K562 (cell line): ENCODE data around the gene CARS2. TPM values are rescaled to one million over a fixed set of nuclear protein-coding genes. Genes with fewer than 3 reads are reported as not detected.

Source experiments
- ATAC-seq: fragments of 200-7000 bp; cut with Tn5 transposase; 3 replicates; pipeline ENCODE4 v1.9.1; 2020; ENCODE audit warnings: moderate library complexity
- BruUV-seq: library from RNA; stranded (reverse); fragments of 400-500 nt; replicated peaks from 2 replicates; lab custom pipeline; 2021; lab: Mats Ljungman, UMichigan
- CTCF ChIA-PET: fragments of 300-600 bp; formaldehyde crosslinking; extraction: SDS; loops from one replicate; lab custom pipeline; 2021; ENCODE audit warnings: low intra/inter-chr PET ratio; lab: Yijun Ruan, JAX
- POLR2A ChIA-PET: fragments of 300-600, 350-650 bp; sonication (Branson Sonifier 250); formaldehyde crosslinking; extraction: SDS; loops from one replicate; lab custom pipeline; 2021; ENCODE audit warnings: antibody characterized with exemption, inconsistent platforms; lab: Yijun Ruan, JAX
- DNase-seq, 4 experiments: peaks; one replicate each; pipeline versions ENCODE4 v3.0.0 to v3.0.0-alpha.2; 2011 to 2018; ENCODE audit warnings: low spot score in 3 of 4, mixed read lengths in 3 of 4; ENCODE audit errors: extremely low read depth in 1 of 4
- FAIRE-seq: peaks from 2 replicates; lab custom pipeline; 2011; peaks lifted over from hg19 to GRCh38; lab: Jason Lieb, UNC
- H2AFZ ChIP-seq: 2 replicates; pipeline ENCODE4 v1.6.0; 2011; ENCODE audit warnings: low read depth, low read length, control low read depth, inconsistent platforms
- H3K27ac ChIP-seq: fragments of 200-600 bp; 3 replicates; pipeline ENCODE4 v1.8.0; 2011; ENCODE audit warnings: low read depth, mild to moderate bottlenecking, control low read depth, inconsistent platforms, low read length, moderate library complexity, mixed read lengths; ENCODE audit errors: extremely low read depth
- H3K27me3 ChIP-seq, 2 experiments: fragments of 300-600 bp in 1 of 2; 2 replicates in 1 of 2; 3 replicates in 1 of 2; pipeline versions ENCODE4 v1.6.0 to v1.8.0; 2011; ENCODE audit warnings: inconsistent platforms in 2 of 2, low read length in 2 of 2, mild to moderate bottlenecking in 1 of 2, mixed read lengths in 1 of 2, moderate library complexity in 1 of 2; ENCODE audit not compliant: control insufficient read depth in 2 of 2, insufficient read depth in 2 of 2
- H3K36me3 ChIP-seq: fragments of 300-600 bp; 3 replicates; pipeline ENCODE4 v1.8.0; 2011; ENCODE audit warnings: mild to moderate bottlenecking, low read length, inconsistent platforms; ENCODE audit not compliant: control insufficient read depth, insufficient read depth
- H3K4me1 ChIP-seq, 2 experiments: fragments of 200-600 bp in 1 of 2; replicated peaks in 1 of 2; 2 replicates in 1 of 2; 3 replicates in 1 of 2; pipeline versions ENCODE4 v1.5.1 to v1.8.0; 2011; ENCODE audit warnings: inconsistent platforms in 2 of 2, low read length in 2 of 2, mild to moderate bottlenecking in 1 of 2, mixed read lengths in 1 of 2, moderate library complexity in 1 of 2; ENCODE audit not compliant: control insufficient read depth in 2 of 2, insufficient read depth in 2 of 2
- H3K4me2 ChIP-seq: 2 replicates; pipeline ENCODE4 v1.6.1; 2011; ENCODE audit warnings: low read length, control low read depth, inconsistent platforms, mixed read lengths; ENCODE audit not compliant: insufficient read depth
- H3K4me3 ChIP-seq: fragments of 200-600 bp; sonication (generic), shearing (Covaris generic); 2 replicates; pipeline ENCODE4 v1.5.1; 2016; ENCODE audit warnings: control low read depth, inconsistent platforms
- H3K79me2 ChIP-seq: fragments of 200-600 bp; 3 replicates; pipeline ENCODE4 v1.8.0; 2011; ENCODE audit warnings: low read length, inconsistent platforms; ENCODE audit not compliant: control insufficient read depth, insufficient read depth
- H3K9ac ChIP-seq, 2 experiments: 2 replicates each; pipeline versions ENCODE4 v1.6.0 to v1.6.1; 2011; ENCODE audit warnings: low read depth in 2 of 2, low read length in 2 of 2, control low read depth in 1 of 2, inconsistent platforms in 1 of 2, mild to moderate bottlenecking in 1 of 2, mixed read lengths in 1 of 2; ENCODE audit not compliant: insufficient read depth in 1 of 2
- H3K9me1 ChIP-seq: one replicate; pipeline ENCODE4 v1.6.0; 2011; ENCODE audit warnings: inconsistent platforms, mild to moderate bottlenecking, low read length, moderate library complexity; ENCODE audit not compliant: control insufficient read depth, insufficient read depth
- H3K9me3 ChIP-seq: replicated peaks from 2 replicates; pipeline ENCODE4 v1.5.1; 2011; ENCODE audit warnings: low read depth, low read length, inconsistent platforms; ENCODE audit not compliant: control insufficient read depth, insufficient read depth
- H4K20me1 ChIP-seq: replicated peaks from 2 replicates; pipeline ENCODE4 v1.6.1; 2011; ENCODE audit warnings: low read length, inconsistent platforms, mixed read lengths; ENCODE audit not compliant: control insufficient read depth, insufficient read depth
- CBX5 ChIP-seq: IDR thresholded peaks from 2 replicates; pipeline ENCODE4 v1.6.1; 2014; ENCODE audit warnings: low read depth, borderline replicate concordance
- MEIS2 ChIP-seq: fragments of 450-650 bp; IDR thresholded peaks from 2 replicates; pipeline ENCODE4 v1.6.1; 2014; ENCODE audit warnings: mild to moderate bottlenecking; ENCODE audit not compliant: partially characterized antibody
- RBM25 ChIP-seq: fragments of 200-400 bp; formaldehyde crosslinking; IDR thresholded peaks from 2 replicates; pipeline ENCODE4 v1.6.1; 2018; ENCODE audit warnings: low read length, low read depth, moderate library complexity; ENCODE audit not compliant: severe bottlenecking
- TOE1 ChIP-seq, 2 experiments: fragments of 450-650 bp in 1 of 2; sonication (generic) in 1 of 2; formaldehyde crosslinking in 1 of 2; IDR thresholded peaks; 2 replicates each; pipeline versions ENCODE4 v1.7.1 to v1.8.0; 2016 to 2022; ENCODE audit warnings: borderline replicate concordance in 2 of 2, mild to moderate bottlenecking in 2 of 2, antibody characterized with exemption in 1 of 2, inconsistent platforms in 1 of 2, low read depth in 1 of 2, missing genetic modification reagents in 1 of 2, moderate library complexity in 1 of 2
- WGBS: fragments of 100-300 bp; shearing (Covaris generic); methylation state at CpG from one replicate; pipeline ENCODE4 v1.1.6; 2016; ENCODE audit warnings: low coverage, mixed read lengths; ENCODE audit not compliant: insufficient coverage; ENCODE audit errors: missing lambda C conversion rate; 5-methylcytosine and 5-hydroxymethylcytosine counted together
- in situ Hi-C: fragments of 300-500 bp; cut with MboI; formaldehyde crosslinking; loops from 4 replicates; pipeline ENCODE4 v1.15.0; 2018; ENCODE audit warnings: inconsistent platforms, mixed read lengths
- intact Hi-C: fragments of 100-400 bp; cut with micrococcal nuclease; formaldehyde crosslinking; loops from 2 replicates; pipeline ENCODE4 v1.14.2; 2022
- polyA plus RNA-seq, 8 experiments: library from polyadenylated mRNA; depleted of rRNA in 4 of 8; stranded (reverse) in 5 of 8; unstranded in 3 of 8; fragments of >200 nt; fragmentation: Nextera tagmentation in 2 of 8; fragmentation: Illumina TruSeq in 1 of 8; extraction: Ambion mirVana in 2 of 8; extraction: Trizol in 1 of 8; gene quantifications; 2 replicates each; pipeline versions ENCODE4 v1.2.1 to v1.2.3, GENCODE V29; 2011 to 2014; ENCODE audit warnings: inconsistent platforms in 1 of 8, missing spikeins in 1 of 8
- total RNA-seq, 7 experiments: library from RNA; depleted of rRNA in 6 of 7; stranded (reverse); fragments of >200 nt in 6 of 7; fragmentation: Illumina TruSeq in 2 of 7; extraction: Trizol in 2 of 7; gene quantifications; 2 replicates each; pipeline versions ENCODE4 v1.2.1 to v1.2.3, GENCODE V29; 2011 to 2021; ENCODE audit warnings: low replicate concordance in 1 of 7
- TF ChIP-seq, protein P1 (sequence below), 2 experiments: fragments of 450-650 bp in 1 of 2; IDR thresholded peaks; 2 replicates each; pipeline ENCODE4 v1.6.1; 2011 to 2017; ENCODE audit warnings: low read depth in 2 of 2, antibody characterized with exemption in 1 of 2, borderline replicate concordance in 1 of 2, low read length in 1 of 2, mild to moderate bottlenecking in 1 of 2, mixed read lengths in 1 of 2; ENCODE audit not compliant: control insufficient read depth in 1 of 2
- TF ChIP-seq, protein P2 (sequence below): fragments of 450-650 bp; IDR thresholded peaks from 2 replicates; pipeline ENCODE4 v1.6.1; 2016; ENCODE audit warnings: low read depth, mild to moderate bottlenecking, moderate library complexity

The CARS2 gene
- total and polyA plus RNA-seq, 9 of the 15 experiments (the other 6 are each of a cell fraction or from before 2014, with no cell fraction given) = 1.7 to 37.4 (median 30.5) TPM

DNA sequence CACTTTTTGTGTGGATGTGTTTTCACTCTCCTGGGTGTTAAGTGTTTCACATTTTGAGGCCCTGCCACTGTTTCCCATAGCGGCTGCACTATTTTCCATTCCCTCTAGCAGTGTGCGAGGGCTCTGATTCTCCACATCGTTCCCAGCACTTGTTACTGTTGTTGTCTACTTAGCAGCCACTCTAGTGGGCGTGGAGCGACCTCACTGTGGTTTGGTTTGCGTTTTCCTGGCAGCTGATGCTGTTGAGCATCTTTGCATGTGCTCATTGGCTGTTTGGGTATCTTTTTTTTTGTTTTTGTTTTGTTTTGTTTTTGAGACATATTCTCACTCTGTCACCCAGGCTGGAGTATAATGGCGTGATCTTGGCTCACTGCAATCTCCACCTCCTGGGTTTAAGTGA, 76.2 kb downstream of the CARS2 start:
- in situ Hi-C loops = no loop called here
- TF ChIP-seq, protein P1, sequence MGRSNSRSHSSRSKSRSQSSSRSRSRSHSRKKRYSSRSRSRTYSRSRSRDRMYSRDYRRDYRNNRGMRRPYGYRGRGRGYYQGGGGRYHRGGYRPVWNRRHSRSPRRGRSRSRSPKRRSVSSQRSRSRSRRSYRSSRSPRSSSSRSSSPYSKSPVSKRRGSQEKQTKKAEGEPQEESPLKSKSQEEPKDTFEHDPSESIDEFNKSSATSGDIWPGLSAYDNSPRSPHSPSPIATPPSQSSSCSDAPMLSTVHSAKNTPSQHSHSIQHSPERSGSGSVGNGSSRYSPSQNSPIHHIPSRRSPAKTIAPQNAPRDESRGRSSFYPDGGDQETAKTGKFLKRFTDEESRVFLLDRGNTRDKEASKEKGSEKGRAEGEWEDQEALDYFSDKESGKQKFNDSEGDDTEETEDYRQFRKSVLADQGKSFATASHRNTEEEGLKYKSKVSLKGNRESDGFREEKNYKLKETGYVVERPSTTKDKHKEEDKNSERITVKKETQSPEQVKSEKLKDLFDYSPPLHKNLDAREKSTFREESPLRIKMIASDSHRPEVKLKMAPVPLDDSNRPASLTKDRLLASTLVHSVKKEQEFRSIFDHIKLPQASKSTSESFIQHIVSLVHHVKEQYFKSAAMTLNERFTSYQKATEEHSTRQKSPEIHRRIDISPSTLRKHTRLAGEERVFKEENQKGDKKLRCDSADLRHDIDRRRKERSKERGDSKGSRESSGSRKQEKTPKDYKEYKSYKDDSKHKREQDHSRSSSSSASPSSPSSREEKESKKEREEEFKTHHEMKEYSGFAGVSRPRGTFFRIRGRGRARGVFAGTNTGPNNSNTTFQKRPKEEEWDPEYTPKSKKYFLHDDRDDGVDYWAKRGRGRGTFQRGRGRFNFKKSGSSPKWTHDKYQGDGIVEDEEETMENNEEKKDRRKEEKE (IDR thresholded peaks at IDR 0.05; ENCODE audit: borderline replicate concordance in 1 of 2, control insufficient read depth in 1 of 2, low read depth in 2 of 2, low read length in 1 of 2) = no peak
- TF ChIP-seq TOE1 (IDR thresholded peaks at IDR 0.05; ENCODE audit: borderline replicate concordance) (no peak), TOE1 (CRISPR knock-in tag; IDR thresholded peaks at IDR 0.05; ENCODE audit: borderline replicate concordance, low read depth) (no peak), CBX5 (no peak), RBM25 (no peak), MEIS2 (no peak)
- TF ChIP-seq, protein P2, sequence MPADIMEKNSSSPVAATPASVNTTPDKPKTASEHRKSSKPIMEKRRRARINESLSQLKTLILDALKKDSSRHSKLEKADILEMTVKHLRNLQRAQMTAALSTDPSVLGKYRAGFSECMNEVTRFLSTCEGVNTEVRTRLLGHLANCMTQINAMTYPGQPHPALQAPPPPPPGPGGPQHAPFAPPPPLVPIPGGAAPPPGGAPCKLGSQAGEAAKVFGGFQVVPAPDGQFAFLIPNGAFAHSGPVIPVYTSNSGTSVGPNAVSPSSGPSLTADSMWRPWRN = no peak
- TF ChIP-seq, all 486 proteins: peak for 0
- H3K4me1 ChIP-seq = peaks cover 0 to 15% of the 10 kb centered on the region in 2 experiments; a peak in 2 of 5 replicates
- CTCF ChIA-PET = no interaction called here
- no peak overlapping the region for H3K4me3 ChIP-seq
- H3K36me3 ChIP-seq = peaks cover 40% of the 10 kb centered on the region; the same call in 2 of the 3 replicates
- DNase-seq (no peak), ATAC-seq (no peak), FAIRE-seq (no peak)
- H4K20me1 ChIP-seq = no peaks in the 10 kb centered on the region
- H2AFZ ChIP-seq = no peak overlapping the region
- no peaks in the 10 kb centered on the region for H3K9me1 ChIP-seq
- H3K9me3 ChIP-seq = no peaks in the 10 kb centered on the region
- 87% methylated on average over 7 of the region's 7 CpGs for WGBS
- no peak overlapping the region for H3K9ac ChIP-seq
- BruUV-seq = no TSS peak
- H3K4me2 ChIP-seq = no peak overlapping the region
- POLR2A ChIA-PET = interaction anchor here (1.2 kb wide), 1 partner anchor 26 kb away, joined by 3 read pairs; no protein-coding TSS in a partner anchor
- no peak overlapping the region for H3K27ac ChIP-seq
- intact Hi-C loops = no loop called here
- peaks cover 25% of the 10 kb centered on the region for H3K79me2 ChIP-seq
- H3K27me3 ChIP-seq = no peaks in the 10 kb centered on the region
